ENCODE measurements around the gene SIGLEC10. TPM values are rescaled to one million over a fixed set of nuclear protein-coding genes. Genes with fewer than 3 reads are reported as not detected.
"Not testable (repeated sequence)": the region's sequence is repeated elsewhere in the genome, so short reads cannot be mapped to it uniquely, and the experiment has no call there.

The SIGLEC10 gene
- total and polyA plus RNA-seq, 3 experiments from 2014 or later = 1.1 to 2.9 (median 2.4) TPM

- Histone ChIP-seq H3K27ac (ENCODE audit: low read depth, low read length) (no peak overlapping the region), H3K36me3 (ENCODE audit: insufficient read depth, low read length) (no peaks in the 10 kb centered on the region), H3K4me1 (ENCODE audit: insufficient read depth, low read length) (peaks cover 17% of the 10 kb centered on the region), H3K9me3 (ENCODE audit: low read length) (peaks cover 5% of the 10 kb centered on the region), H3K4me3 (ENCODE audit: low read length) (no peak overlapping the region), H3K27me3 (ENCODE audit: insufficient read depth, low read length, poor library complexity, severe bottlenecking) (no peaks in the 10 kb centered on the region)
- H3K27ac Mint-ChIP-seq = peak overlapping the region in 3 of 8 donors; percentile 21 to 83 (median 22)
- peak in 1 of 5 donors; percentile 28 for DNase-seq
- peaks cover 28 to 34% (median 33%) of the 10 kb centered on the region in 3 donors for H3K4me1 Mint-ChIP-seq
- peaks cover 0 to 2% of the 10 kb centered on the region in 2 donors for H3K27me3 Mint-ChIP-seq
- ChIA-PET CTCF (interaction anchor here (0.6 to 2.0 kb wide), 9 partner anchors 12 to 1713 kb away, joined by 3 to 7 read pairs (median 3); partner anchors contain the start of gene VSIG10L), POLR2A (no interaction called here)
- H3K4me3 Mint-ChIP-seq = no peak overlapping the region
- peaks cover 5 to 13% (median 9%) of the 10 kb centered on the region in 5 donors for H3K9me3 Mint-ChIP-seq
- H3K36me3 Mint-ChIP-seq = peaks cover 0 to 13% (median 3%) of the 10 kb centered on the region in 3 donors
Measured at GRCh38 chr19:51398096-51398704, 19.2 kb downstream of the SIGLEC10 start.

GRCh38 chr19:51397453-51397852, 20.0 kb downstream of the SIGLEC10 start:
- peaks cover 32 to 37% (median 36%) of the 10 kb centered on the region in 3 donors for H3K4me1 Mint-ChIP-seq
- not testable (repeated sequence) for H3K36me3 Mint-ChIP-seq; H3K27ac ChIP-seq (ENCODE audit: low read depth, low read length); H3K9me3 Mint-ChIP-seq; H3K36me3 ChIP-seq (ENCODE audit: insufficient read depth, low read length); H3K9me3 ChIP-seq (ENCODE audit: low read length); H3K4me3 Mint-ChIP-seq; DNase-seq; H3K27me3 ChIP-seq (ENCODE audit: insufficient read depth, low read length, poor library complexity, severe bottlenecking); H3K27me3 Mint-ChIP-seq; H3K4me3 ChIP-seq (ENCODE audit: low read length)
- peak overlapping the region in 3 of 8 donors; percentile 70 to 78 (median 74) for H3K27ac Mint-ChIP-seq
- POLR2A ChIA-PET = interaction anchor here (0.7 kb wide), 1 partner anchor 28 kb away, joined by 13 read pairs; no protein-coding TSS in a partner anchor
- peaks cover 17% of the 10 kb centered on the region for H3K4me1 ChIP-seq (ENCODE audit: insufficient read depth, low read length)
- CTCF ChIA-PET = interaction anchor here (0.6 to 2.0 kb wide), 7 partner anchors 28 to 347 kb away, joined by 3 to 7 read pairs (median 3); no protein-coding TSS in a partner anchor

DNA sequence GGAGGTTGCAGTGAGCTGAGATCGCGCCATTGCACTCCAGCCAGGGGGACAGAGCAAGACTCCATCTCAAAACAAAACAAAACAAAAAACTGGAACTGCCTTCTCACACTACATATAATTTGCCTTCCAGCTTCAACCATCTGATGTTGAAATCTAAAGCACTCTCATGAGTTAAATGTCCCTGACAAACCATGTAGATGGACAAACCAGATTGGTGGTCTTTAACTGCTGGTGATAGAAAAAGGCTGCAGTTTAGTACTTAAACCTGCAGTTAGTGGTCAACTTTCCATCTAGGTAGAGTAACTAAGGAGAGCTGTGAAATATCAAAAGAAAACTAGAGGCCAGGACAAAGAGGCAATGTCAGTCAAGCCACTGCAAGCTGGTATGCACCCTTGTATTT, 21.3 kb downstream of the SIGLEC10 start:
- H3K4me3 ChIP-seq (ENCODE audit: low read length) = no peak overlapping the region
- Mint-ChIP-seq H3K27ac (peak overlapping the region in 7 of 8 donors; percentile 12 to 97 (median 87)), H3K4me1 (peaks cover 37 to 42% (median 40%) of the 10 kb centered on the region in 3 donors), H3K36me3 (no peaks in the 10 kb centered on the region), H3K4me3 (peak overlapping the region in 1 of 7 donors; percentile 22), H3K27me3 (peaks cover 0 to 2% of the 10 kb centered on the region in 2 donors), H3K9me3 (no peaks in the 10 kb centered on the region)
- H3K27me3 ChIP-seq (ENCODE audit: insufficient read depth, low read length, poor library complexity, severe bottlenecking) = no peaks in the 10 kb centered on the region
- no peaks in the 10 kb centered on the region for H3K9me3 ChIP-seq (ENCODE audit: low read length)
- no peaks in the 10 kb centered on the region for H3K36me3 ChIP-seq (ENCODE audit: insufficient read depth, low read length)
- ChIA-PET POLR2A (interaction anchor here (1.6 to 3.2 kb wide), 3 partner anchors 24 to 28 kb away, joined by 8 to 18 read pairs (median 17); partner anchors contain the start of genes CLDND2 and NKG7), CTCF (interaction anchor here (0.7 to 3.3 kb wide), 6 partner anchors 21 to 55 kb away, joined by 3 to 10 read pairs (median 6); partner anchors contain the start of genes CLDND2, NKG7 and VSIG10L)
- DNase-seq = no peak
- H3K27ac ChIP-seq (ENCODE audit: low read depth, low read length) = no peak overlapping the region
- H3K4me1 ChIP-seq (ENCODE audit: insufficient read depth, low read length) = peaks cover 17% of the 10 kb centered on the region

GRCh38 chr19:51394050-51394836, 23.2 kb downstream of the SIGLEC10 start:
- CTCF ChIA-PET = interaction anchor here (0.9 to 3.3 kb wide), 5 partner anchors 9 to 53 kb away, joined by 3 to 10 read pairs (median 4); partner anchors contain the start of genes NKG7 and VSIG10L
- Histone ChIP-seq H3K4me1 (ENCODE audit: insufficient read depth, low read length) (peaks cover 17% of the 10 kb centered on the region), H3K9me3 (ENCODE audit: low read length) (no peaks in the 10 kb centered on the region), H3K4me3 (ENCODE audit: low read length) (peak overlapping the region; percentile 70), H3K36me3 (ENCODE audit: insufficient read depth, low read length) (no peaks in the 10 kb centered on the region), H3K27me3 (ENCODE audit: insufficient read depth, low read length, poor library complexity, severe bottlenecking) (no peaks in the 10 kb centered on the region), H3K27ac (ENCODE audit: low read depth, low read length) (peak overlapping the region; percentile 78)
- Mint-ChIP-seq H3K4me1 (peaks cover 45 to 53% (median 48%) of the 10 kb centered on the region in 3 donors), H3K36me3 (no peaks in the 10 kb centered on the region), H3K27ac (peak overlapping the region; percentile 86 to 98 (median 94)), H3K9me3 (no peaks in the 10 kb centered on the region), H3K4me3 (peak overlapping the region; percentile 80 to 90 (median 85)), H3K27me3 (peaks cover 0 to 2% of the 10 kb centered on the region in 2 donors)
- POLR2A ChIA-PET = interaction anchor here (0.7 to 3.2 kb wide), 4 partner anchors 13 to 26 kb away, joined by 3 to 18 read pairs (median 10); partner anchors contain the start of genes CLDND2 and NKG7
- peak; percentile 85 to 91 (median 85) for DNase-seq

DNA sequence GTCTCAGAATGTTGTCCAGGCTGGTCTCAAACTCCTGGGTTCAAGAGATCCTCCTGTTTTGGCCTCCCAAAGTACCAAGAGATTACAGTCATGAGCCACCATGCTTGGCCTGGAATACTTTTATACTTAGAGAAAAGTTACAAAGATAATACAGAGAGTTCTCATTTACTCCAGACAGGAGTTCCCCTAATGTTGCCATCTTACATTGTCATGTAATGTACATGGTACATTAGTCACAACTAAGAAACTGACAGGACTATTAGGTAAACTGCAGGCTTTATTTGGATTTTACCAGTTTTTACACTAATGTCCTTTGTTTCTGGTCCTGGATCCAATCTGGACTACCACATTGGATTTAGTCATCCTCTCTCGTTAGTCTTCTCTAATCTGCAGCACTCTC, 24.7 kb downstream of the SIGLEC10 start:
- peaks cover 18% of the 10 kb centered on the region for H3K4me1 ChIP-seq (ENCODE audit: insufficient read depth, low read length)
- POLR2A ChIA-PET = no interaction called here

GRCh38 chr19:51391073-51391611, 26.3 kb downstream of the SIGLEC10 start:
- Histone ChIP-seq H3K9me3 (ENCODE audit: low read length) (no peaks in the 10 kb centered on the region), H3K4me3 (ENCODE audit: low read length) (no peak overlapping the region), H3K27me3 (ENCODE audit: insufficient read depth, low read length, poor library complexity, severe bottlenecking) (no peaks in the 10 kb centered on the region), H3K27ac (ENCODE audit: low read depth, low read length) (peak overlapping the region; percentile 58), H3K36me3 (ENCODE audit: insufficient read depth, low read length) (no peaks in the 10 kb centered on the region), H3K4me1 (ENCODE audit: insufficient read depth, low read length) (peaks cover 29% of the 10 kb centered on the region)
- peak overlapping the region in 5 of 7 donors; percentile 1 to 54 (median 27) for H3K4me3 Mint-ChIP-seq
- no peaks in the 10 kb centered on the region for H3K9me3 Mint-ChIP-seq
- peaks cover 53 to 62% (median 59%) of the 10 kb centered on the region in 3 donors for H3K4me1 Mint-ChIP-seq
- ChIA-PET POLR2A (no interaction called here), CTCF (no interaction called here)
- H3K27me3 Mint-ChIP-seq = peaks cover 0 to 2% of the 10 kb centered on the region in 2 donors
- H3K36me3 Mint-ChIP-seq = no peaks in the 10 kb centered on the region
- DNase-seq = no peak
- H3K27ac Mint-ChIP-seq = peak overlapping the region in 5 of 8 donors; percentile 10 to 79 (median 61)

More for the DNA sequence above, 24.7 kb downstream of the SIGLEC10 start:
- Mint-ChIP-seq H3K4me1 (peaks cover 49 to 54% (median 53%) of the 10 kb centered on the region in 3 donors), H3K9me3 (no peaks in the 10 kb centered on the region), H3K27me3 (peaks cover 0 to 2% of the 10 kb centered on the region in 2 donors), H3K4me3 (peak overlapping the region in 5 of 7 donors; percentile 38 to 57 (median 40)), H3K36me3 (no peaks in the 10 kb centered on the region), H3K27ac (peak overlapping the region in 3 of 8 donors; percentile 63 to 79 (median 74))
- Histone ChIP-seq H3K4me3 (ENCODE audit: low read length) (no peak overlapping the region), H3K27ac (ENCODE audit: low read depth, low read length) (no peak overlapping the region), H3K27me3 (ENCODE audit: insufficient read depth, low read length, poor library complexity, severe bottlenecking) (no peaks in the 10 kb centered on the region), H3K36me3 (ENCODE audit: insufficient read depth, low read length) (no peaks in the 10 kb centered on the region), H3K9me3 (ENCODE audit: low read length) (no peaks in the 10 kb centered on the region)
- no peak for DNase-seq
- CTCF ChIA-PET = no interaction called here

DNA sequence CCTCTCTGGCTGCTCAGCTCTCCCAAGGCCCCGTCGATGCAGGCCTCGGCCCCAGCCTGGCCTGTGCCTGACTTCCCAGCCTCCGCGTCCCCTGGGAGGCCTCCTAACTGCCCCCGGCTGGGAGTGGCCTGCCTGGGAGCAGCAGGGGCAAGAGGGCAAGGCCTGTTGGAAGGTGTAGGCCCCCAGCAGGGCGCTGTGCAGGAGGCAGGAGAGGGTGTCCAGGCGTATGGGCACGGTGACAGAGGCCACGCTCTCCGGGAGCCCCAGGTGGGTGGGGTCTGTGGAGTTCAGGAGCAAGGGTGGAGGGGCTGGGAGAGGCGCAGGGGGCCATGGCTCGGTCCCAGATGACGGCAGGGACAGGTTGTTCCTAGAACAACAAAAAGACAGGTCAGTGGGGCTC, 28.3 kb downstream of the SIGLEC10 start:
- Mint-ChIP-seq H3K4me3 (peak overlapping the region in 4 of 7 donors; percentile 23 to 81 (median 66)), H3K36me3 (no peaks in the 10 kb centered on the region), H3K9me3 (no peaks in the 10 kb centered on the region), H3K4me1 (peaks cover 36 to 46% (median 42%) of the 10 kb centered on the region in 3 donors), H3K27me3 (no peaks in the 10 kb centered on the region), H3K27ac (peak overlapping the region in 4 of 8 donors; percentile 33 to 78 (median 64))
- no peak overlapping the region for H3K27ac ChIP-seq (ENCODE audit: low read depth, low read length)
- H3K4me3 ChIP-seq (ENCODE audit: low read length) = no peak overlapping the region
- ChIA-PET CTCF (no interaction called here), POLR2A (no interaction called here)
- no peaks in the 10 kb centered on the region for H3K9me3 ChIP-seq (ENCODE audit: low read length)
- DNase-seq = no peak
- H3K36me3 ChIP-seq (ENCODE audit: insufficient read depth, low read length) = no peaks in the 10 kb centered on the region
- H3K4me1 ChIP-seq (ENCODE audit: insufficient read depth, low read length) = peaks cover 16% of the 10 kb centered on the region
- no peaks in the 10 kb centered on the region for H3K27me3 ChIP-seq (ENCODE audit: insufficient read depth, low read length, poor library complexity, severe bottlenecking)

All from CD8-positive, alpha-beta memory T cell (primary cell).